GM23338 (cell line): Measurements from ENCODE around the gene PHF20. TPM values are rescaled to one million over a fixed set of nuclear protein-coding genes. Genes with fewer than 3 reads are reported as not detected.

Experiments used
- ATAC-seq: fragments of 200-7000 bp; cut with Tn5 transposase; 3 replicates; pipeline ENCODE4 v1.9.1; 2020
- DNase-seq: peaks from one replicate; pipeline ENCODE4 v3.0.0-alpha.2; 2015; ENCODE audit warnings: low spot score
- H2AFZ ChIP-seq: fragments of 200-600 bp; sonication (generic); 2 replicates; pipeline ENCODE4 v1.8.0; 2016; ENCODE audit warnings: antibody characterized with exemption, mild to moderate bottlenecking, moderate library complexity
- H3F3A ChIP-seq: fragments of 200-600 bp; sonication (generic); replicated peaks from 2 replicates; pipeline ENCODE4 v1.8.0; 2017; ENCODE audit warnings: antibody characterized with exemption, mixed run types, low read depth
- H3K27ac ChIP-seq: fragments of 200-600 bp; sonication (generic); 2 replicates; pipeline ENCODE4 v1.6.1; 2016; ENCODE audit warnings: low read depth
- H3K27me3 ChIP-seq: fragments of 200-600 bp; sonication (generic); 2 replicates; pipeline ENCODE4 v1.8.0; 2016; ENCODE audit warnings: mild to moderate bottlenecking, mixed run types, moderate library complexity; ENCODE audit not compliant: insufficient read depth
- H3K36me3 ChIP-seq: fragments of 200-600 bp; sonication (generic); 2 replicates; pipeline ENCODE4 v1.8.0; 2016; ENCODE audit warnings: mild to moderate bottlenecking; ENCODE audit not compliant: insufficient read depth
- H3K4me1 ChIP-seq: fragments of 200-600 bp; sonication (generic); 2 replicates; pipeline ENCODE4 v1.8.0; 2016; ENCODE audit warnings: mild to moderate bottlenecking, moderate library complexity; ENCODE audit not compliant: insufficient read depth
- H3K4me2 ChIP-seq: fragments of 200-600 bp; sonication (generic); 2 replicates; pipeline ENCODE4 v1.7.1; 2017; ENCODE audit warnings: mixed run types
- H3K4me3 ChIP-seq: fragments of 200-600 bp; sonication (generic); 2 replicates; pipeline ENCODE4 v1.6.1; 2016; ENCODE audit warnings: mixed run types
- H3K79me2 ChIP-seq: fragments of 200-600 bp; sonication (generic); replicated peaks from 2 replicates; pipeline ENCODE4 v1.8.0; 2017; ENCODE audit warnings: mild to moderate bottlenecking; ENCODE audit not compliant: insufficient read depth
- H3K9me2 ChIP-seq: fragments of 200-600 bp; sonication (generic); 2 replicates; pipeline ENCODE4 v1.8.0; 2017; ENCODE audit not compliant: insufficient read depth
- H4K20me1 ChIP-seq: fragments of 200-600 bp; sonication (generic); replicated peaks from 2 replicates; pipeline ENCODE4 v1.8.0; 2017; ENCODE audit warnings: mild to moderate bottlenecking; ENCODE audit not compliant: insufficient read depth
- H3K27ac Mint-ChIP-seq: 2 replicates; pipeline ENCODE4 v1.8.0; 2020; ENCODE audit warnings: inconsistent platforms, mild to moderate bottlenecking, moderate library complexity, mixed read lengths
- H3K27me3 Mint-ChIP-seq: 3 replicates; pipeline ENCODE4 v1.8.0; 2022; ENCODE audit warnings: low read depth, mild to moderate bottlenecking, moderate library complexity, mixed read lengths, inconsistent platforms; ENCODE audit not compliant: insufficient read depth, poor library complexity
- H3K36me3 Mint-ChIP-seq: 3 replicates; pipeline ENCODE4 v1.8.0; 2021; ENCODE audit warnings: low read depth, mild to moderate bottlenecking, inconsistent platforms, moderate library complexity, mixed read lengths
- H3K4me1 Mint-ChIP-seq: 3 replicates; pipeline ENCODE4 v1.8.0; 2020; ENCODE audit warnings: mild to moderate bottlenecking, inconsistent platforms, mixed read lengths
- H3K4me3 Mint-ChIP-seq: 3 replicates; pipeline ENCODE4 v1.8.0; 2021; ENCODE audit warnings: moderate library complexity, mild to moderate bottlenecking, inconsistent platforms, mixed read lengths
- H3K9me3 Mint-ChIP-seq: 3 replicates; pipeline ENCODE4 v1.8.0; 2020; ENCODE audit warnings: moderate library complexity, mild to moderate bottlenecking, inconsistent platforms, mixed read lengths
- CREB1 ChIP-seq: fragments of 250-450 bp; sonication (Bioruptor Pico); IDR thresholded peaks from 2 replicates; pipeline ENCODE4 v1.5.0; 2020; ENCODE audit warnings: low read depth, mild to moderate bottlenecking, moderate library complexity
- EZH2 ChIP-seq: fragments of 200-600 bp; sonication (generic); IDR thresholded peaks from one replicate; pipeline ENCODE4 v1.8.0; 2017; ENCODE audit warnings: antibody characterized with exemption, mild to moderate bottlenecking, low read depth; ENCODE audit not compliant: unreplicated experiment
- EZH2phosphoT487 ChIP-seq: fragments of 200-600 bp; sonication (generic); IDR thresholded peaks from one replicate; pipeline ENCODE4 v1.8.1; 2018; ENCODE audit warnings: antibody characterized with exemption; ENCODE audit not compliant: unreplicated experiment
- JUNB ChIP-seq: IDR thresholded peaks from one replicate; pipeline ENCODE4 v1.6.1; 2016; ENCODE audit warnings: antibody characterized with exemption; ENCODE audit not compliant: unreplicated experiment
- NANOG ChIP-seq: IDR thresholded peaks from 2 replicates; pipeline ENCODE4 v1.6.1; 2016; ENCODE audit warnings: antibody characterized with exemption, borderline replicate concordance
- POLR2AphosphoS5 ChIP-seq: IDR thresholded peaks from 2 replicates; pipeline ENCODE4 v1.6.1; 2016; ENCODE audit warnings: antibody characterized with exemption, low read depth
- STAT1 ChIP-seq: IDR thresholded peaks from one replicate; pipeline ENCODE4 v1.6.1; 2016; ENCODE audit warnings: antibody characterized with exemption; ENCODE audit not compliant: unreplicated experiment
- ZNF114 ChIP-seq: fragments of 250-450 bp; sonication (Bioruptor Pico); IDR thresholded peaks from 2 replicates; pipeline ENCODE4 v1.5.0; 2020; ENCODE audit warnings: mild to moderate bottlenecking, moderate library complexity
- ZNF331 ChIP-seq: fragments of 250-450 bp; sonication (Bioruptor Pico); IDR thresholded peaks from 2 replicates; pipeline ENCODE4 v1.5.0; 2020; ENCODE audit warnings: low read depth, mild to moderate bottlenecking, moderate library complexity
- polyA plus RNA-seq: library from polyadenylated mRNA; unstranded; fragments of >200 nt; fragmentation: Nextera tagmentation; extraction: Ambion mirVana; gene quantifications from 2 replicates; pipeline ENCODE4 v1.2.1, GENCODE V29; 2016
- total RNA-seq: library from RNA; depleted of rRNA; stranded (reverse); fragments of >200 nt; shearing (Covaris generic); gene quantifications from 2 replicates; pipeline ENCODE4 v1.2.3, GENCODE V29; 2014
- TF ChIP-seq, protein P1 (sequence below): IDR thresholded peaks from 2 replicates; pipeline ENCODE4 v1.6.1; 2016; ENCODE audit warnings: antibody characterized with exemption
- TF ChIP-seq, protein P2 (sequence below), 2 experiments: fragments of 200-600 bp in 1 of 2; sonication (generic) in 1 of 2; conservative IDR thresholded peaks; 2 replicates each; pipeline versions ENCODE4 v1.5.1 to v1.6.1; 2016 to 2017; ENCODE audit warnings: antibody characterized with exemption in 2 of 2, low read depth in 2 of 2, mild to moderate bottlenecking in 2 of 2, moderate library complexity in 1 of 2
- TF ChIP-seq, protein P3 (sequence below): IDR thresholded peaks from one replicate; pipeline ENCODE4 v1.6.1; 2018; ENCODE audit warnings: antibody characterized with exemption; ENCODE audit not compliant: unreplicated experiment
- TF ChIP-seq, protein P4 (sequence below): fragments of 250-450 bp; sonication (Bioruptor Pico); IDR thresholded peaks from 2 replicates; pipeline ENCODE4 v1.5.0; 2020; ENCODE audit warnings: mild to moderate bottlenecking, moderate library complexity

PHF20 gene
- total and polyA plus RNA-seq, 2 experiments from 2014 or later, result 71.8 to 103 TPM

DNA sequence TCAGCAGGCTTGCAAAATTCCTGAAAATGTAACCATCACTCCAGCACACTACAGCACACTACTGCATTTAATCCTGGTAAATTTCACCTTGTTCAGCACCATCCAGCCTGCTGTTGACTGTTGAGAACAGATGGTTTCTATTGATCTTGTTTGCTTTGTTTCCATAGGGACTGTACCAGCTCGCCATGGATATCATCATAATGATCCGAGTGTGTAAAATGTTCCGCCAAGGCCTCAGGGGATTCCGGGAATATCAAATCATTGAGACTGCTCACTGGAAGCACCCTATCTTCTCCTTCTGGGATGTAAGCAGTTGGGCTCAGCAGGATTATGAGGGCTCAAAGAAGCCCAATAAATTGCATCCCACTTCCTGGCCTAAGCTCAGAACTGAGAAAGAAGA is 200.6 kb downstream of the PHF20 start:
- H3K4me1 Mint-ChIP-seq, result peaks cover 10% of the 10 kb centered on the region
- Histone ChIP-seq H3K27ac (no peak overlapping the region), H3K27me3 (no peaks in the 10 kb centered on the region), H3K36me3 (no peaks in the 10 kb centered on the region), H4K20me1 (no peaks in the 10 kb centered on the region), H3K4me3 (no peak overlapping the region), H3K9me2 (no peaks in the 10 kb centered on the region; the same call in 1 of the 2 replicates), H3K4me1 (no peaks in the 10 kb centered on the region), H2AFZ (no peak overlapping the region), H3K4me2 (no peak overlapping the region), H3K79me2 (no peaks in the 10 kb centered on the region), H3F3A (no peaks in the 10 kb centered on the region)
- H3K36me3 Mint-ChIP-seq, result no peaks in the 10 kb centered on the region
- H3K4me3 Mint-ChIP-seq, result no peak overlapping the region
- no peaks in the 10 kb centered on the region for H3K9me3 Mint-ChIP-seq
- TF ChIP-seq STAT1 (no peak), EZH2phosphoT487 (no peak), POLR2AphosphoS5 (no peak), ZNF114 (no peak), JUNB (no peak), CREB1 (no peak), NANOG (no peak), EZH2 (no peak), ZNF331 (CRISPR knock-in tag) (no peak)
- TF ChIP-seq, protein P1, sequence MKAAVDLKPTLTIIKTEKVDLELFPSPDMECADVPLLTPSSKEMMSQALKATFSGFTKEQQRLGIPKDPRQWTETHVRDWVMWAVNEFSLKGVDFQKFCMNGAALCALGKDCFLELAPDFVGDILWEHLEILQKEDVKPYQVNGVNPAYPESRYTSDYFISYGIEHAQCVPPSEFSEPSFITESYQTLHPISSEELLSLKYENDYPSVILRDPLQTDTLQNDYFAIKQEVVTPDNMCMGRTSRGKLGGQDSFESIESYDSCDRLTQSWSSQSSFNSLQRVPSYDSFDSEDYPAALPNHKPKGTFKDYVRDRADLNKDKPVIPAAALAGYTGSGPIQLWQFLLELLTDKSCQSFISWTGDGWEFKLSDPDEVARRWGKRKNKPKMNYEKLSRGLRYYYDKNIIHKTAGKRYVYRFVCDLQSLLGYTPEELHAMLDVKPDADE, result no peak
- TF ChIP-seq, protein P2, sequence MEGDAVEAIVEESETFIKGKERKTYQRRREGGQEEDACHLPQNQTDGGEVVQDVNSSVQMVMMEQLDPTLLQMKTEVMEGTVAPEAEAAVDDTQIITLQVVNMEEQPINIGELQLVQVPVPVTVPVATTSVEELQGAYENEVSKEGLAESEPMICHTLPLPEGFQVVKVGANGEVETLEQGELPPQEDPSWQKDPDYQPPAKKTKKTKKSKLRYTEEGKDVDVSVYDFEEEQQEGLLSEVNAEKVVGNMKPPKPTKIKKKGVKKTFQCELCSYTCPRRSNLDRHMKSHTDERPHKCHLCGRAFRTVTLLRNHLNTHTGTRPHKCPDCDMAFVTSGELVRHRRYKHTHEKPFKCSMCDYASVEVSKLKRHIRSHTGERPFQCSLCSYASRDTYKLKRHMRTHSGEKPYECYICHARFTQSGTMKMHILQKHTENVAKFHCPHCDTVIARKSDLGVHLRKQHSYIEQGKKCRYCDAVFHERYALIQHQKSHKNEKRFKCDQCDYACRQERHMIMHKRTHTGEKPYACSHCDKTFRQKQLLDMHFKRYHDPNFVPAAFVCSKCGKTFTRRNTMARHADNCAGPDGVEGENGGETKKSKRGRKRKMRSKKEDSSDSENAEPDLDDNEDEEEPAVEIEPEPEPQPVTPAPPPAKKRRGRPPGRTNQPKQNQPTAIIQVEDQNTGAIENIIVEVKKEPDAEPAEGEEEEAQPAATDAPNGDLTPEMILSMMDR (conservative IDR thresholded peaks at IDR 0.05; ENCODE audit: low read depth in 2 of 2), result no peak
- TF ChIP-seq, protein P3, sequence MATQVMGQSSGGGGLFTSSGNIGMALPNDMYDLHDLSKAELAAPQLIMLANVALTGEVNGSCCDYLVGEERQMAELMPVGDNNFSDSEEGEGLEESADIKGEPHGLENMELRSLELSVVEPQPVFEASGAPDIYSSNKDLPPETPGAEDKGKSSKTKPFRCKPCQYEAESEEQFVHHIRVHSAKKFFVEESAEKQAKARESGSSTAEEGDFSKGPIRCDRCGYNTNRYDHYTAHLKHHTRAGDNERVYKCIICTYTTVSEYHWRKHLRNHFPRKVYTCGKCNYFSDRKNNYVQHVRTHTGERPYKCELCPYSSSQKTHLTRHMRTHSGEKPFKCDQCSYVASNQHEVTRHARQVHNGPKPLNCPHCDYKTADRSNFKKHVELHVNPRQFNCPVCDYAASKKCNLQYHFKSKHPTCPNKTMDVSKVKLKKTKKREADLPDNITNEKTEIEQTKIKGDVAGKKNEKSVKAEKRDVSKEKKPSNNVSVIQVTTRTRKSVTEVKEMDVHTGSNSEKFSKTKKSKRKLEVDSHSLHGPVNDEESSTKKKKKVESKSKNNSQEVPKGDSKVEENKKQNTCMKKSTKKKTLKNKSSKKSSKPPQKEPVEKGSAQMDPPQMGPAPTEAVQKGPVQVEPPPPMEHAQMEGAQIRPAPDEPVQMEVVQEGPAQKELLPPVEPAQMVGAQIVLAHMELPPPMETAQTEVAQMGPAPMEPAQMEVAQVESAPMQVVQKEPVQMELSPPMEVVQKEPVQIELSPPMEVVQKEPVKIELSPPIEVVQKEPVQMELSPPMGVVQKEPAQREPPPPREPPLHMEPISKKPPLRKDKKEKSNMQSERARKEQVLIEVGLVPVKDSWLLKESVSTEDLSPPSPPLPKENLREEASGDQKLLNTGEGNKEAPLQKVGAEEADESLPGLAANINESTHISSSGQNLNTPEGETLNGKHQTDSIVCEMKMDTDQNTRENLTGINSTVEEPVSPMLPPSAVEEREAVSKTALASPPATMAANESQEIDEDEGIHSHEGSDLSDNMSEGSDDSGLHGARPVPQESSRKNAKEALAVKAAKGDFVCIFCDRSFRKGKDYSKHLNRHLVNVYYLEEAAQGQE, result no peak
- TF ChIP-seq, protein P4, sequence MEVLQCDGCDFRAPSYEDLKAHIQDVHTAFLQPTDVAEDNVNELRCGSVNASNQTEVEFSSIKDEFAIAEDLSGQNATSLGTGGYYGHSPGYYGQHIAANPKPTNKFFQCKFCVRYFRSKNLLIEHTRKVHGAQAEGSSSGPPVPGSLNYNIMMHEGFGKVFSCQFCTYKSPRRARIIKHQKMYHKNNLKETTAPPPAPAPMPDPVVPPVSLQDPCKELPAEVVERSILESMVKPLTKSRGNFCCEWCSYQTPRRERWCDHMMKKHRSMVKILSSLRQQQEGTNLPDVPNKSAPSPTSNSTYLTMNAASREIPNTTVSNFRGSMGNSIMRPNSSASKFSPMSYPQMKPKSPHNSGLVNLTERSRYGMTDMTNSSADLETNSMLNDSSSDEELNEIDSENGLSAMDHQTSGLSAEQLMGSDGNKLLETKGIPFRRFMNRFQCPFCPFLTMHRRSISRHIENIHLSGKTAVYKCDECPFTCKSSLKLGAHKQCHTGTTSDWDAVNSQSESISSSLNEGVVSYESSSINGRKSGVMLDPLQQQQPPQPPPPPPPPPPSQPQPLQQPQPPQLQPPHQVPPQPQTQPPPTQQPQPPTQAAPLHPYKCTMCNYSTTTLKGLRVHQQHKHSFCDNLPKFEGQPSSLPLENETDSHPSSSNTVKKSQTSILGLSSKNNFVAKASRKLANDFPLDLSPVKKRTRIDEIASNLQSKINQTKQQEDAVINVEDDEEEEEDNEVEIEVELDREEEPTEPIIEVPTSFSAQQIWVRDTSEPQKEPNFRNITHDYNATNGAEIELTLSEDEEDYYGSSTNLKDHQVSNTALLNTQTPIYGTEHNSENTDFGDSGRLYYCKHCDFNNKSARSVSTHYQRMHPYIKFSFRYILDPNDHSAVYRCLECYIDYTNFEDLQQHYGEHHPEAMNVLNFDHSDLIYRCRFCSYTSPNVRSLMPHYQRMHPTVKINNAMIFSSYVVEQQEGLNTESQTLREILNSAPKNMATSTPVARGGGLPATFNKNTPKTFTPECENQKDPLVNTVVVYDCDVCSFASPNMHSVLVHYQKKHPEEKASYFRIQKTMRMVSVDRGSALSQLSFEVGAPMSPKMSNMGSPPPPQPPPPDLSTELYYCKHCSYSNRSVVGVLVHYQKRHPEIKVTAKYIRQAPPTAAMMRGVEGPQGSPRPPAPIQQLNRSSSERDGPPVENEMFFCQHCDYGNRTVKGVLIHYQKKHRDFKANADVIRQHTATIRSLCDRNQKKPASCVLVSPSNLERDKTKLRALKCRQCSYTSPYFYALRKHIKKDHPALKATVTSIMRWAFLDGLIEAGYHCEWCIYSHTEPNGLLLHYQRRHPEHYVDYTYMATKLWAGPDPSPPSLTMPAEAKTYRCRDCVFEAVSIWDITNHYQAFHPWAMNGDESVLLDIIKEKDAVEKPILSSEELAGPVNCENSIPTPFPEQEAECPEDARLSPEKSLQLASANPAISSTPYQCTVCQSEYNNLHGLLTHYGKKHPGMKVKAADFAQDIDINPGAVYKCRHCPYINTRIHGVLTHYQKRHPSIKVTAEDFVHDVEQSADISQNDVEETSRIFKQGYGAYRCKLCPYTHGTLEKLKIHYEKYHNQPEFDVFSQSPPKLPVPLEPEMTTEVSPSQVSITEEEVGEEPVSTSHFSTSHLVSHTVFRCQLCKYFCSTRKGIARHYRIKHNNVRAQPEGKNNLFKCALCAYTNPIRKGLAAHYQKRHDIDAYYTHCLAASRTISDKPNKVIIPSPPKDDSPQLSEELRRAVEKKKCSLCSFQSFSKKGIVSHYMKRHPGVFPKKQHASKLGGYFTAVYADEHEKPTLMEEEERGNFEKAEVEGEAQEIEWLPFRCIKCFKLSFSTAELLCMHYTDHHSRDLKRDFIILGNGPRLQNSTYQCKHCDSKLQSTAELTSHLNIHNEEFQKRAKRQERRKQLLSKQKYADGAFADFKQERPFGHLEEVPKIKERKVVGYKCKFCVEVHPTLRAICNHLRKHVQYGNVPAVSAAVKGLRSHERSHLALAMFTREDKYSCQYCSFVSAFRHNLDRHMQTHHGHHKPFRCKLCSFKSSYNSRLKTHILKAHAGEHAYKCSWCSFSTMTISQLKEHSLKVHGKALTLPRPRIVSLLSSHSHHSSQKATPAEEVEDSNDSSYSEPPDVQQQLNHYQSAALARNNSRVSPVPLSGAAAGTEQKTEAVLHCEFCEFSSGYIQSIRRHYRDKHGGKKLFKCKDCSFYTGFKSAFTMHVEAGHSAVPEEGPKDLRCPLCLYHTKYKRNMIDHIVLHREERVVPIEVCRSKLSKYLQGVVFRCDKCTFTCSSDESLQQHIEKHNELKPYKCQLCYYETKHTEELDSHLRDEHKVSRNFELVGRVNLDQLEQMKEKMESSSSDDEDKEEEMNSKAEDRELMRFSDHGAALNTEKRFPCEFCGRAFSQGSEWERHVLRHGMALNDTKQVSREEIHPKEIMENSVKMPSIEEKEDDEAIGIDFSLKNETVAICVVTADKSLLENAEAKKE (CRISPR knock-in tag), result no peak
- H3K27ac Mint-ChIP-seq, result no peak overlapping the region
- DNase-seq, result no peak
- H3K27me3 Mint-ChIP-seq, result peaks cover 11% of the 10 kb centered on the region
- ATAC-seq, result no peak
